ENCODE results near the gene KRTAP19-7.

The KRTAP19-7 gene

GRCh38 chr21:30561264-30561895 is at the start of gene KRTAP19-7:
KRTAP19-7 (minus strand) TSS chr21:30561314; CDS start chr21:30561289, 25 bp downstream.
- no peak for DNase-seq

- no peak for DNase-seq
Measured at GRCh38 chr21:30605968-30606367, 44.9 kb upstream of the KRTAP19-7 start.

GRCh38 chr21:30600787-30601186 is 39.7 kb upstream of the KRTAP19-7 start, which contains the start of gene KRTAP22-1:
KRTAP22-1 (plus strand) TSS chr21:30601087.
- DNase-seq, result no peak

- no peak for DNase-seq
Measured at GRCh38 chr21:30598802-30599201, 37.7 kb upstream of the KRTAP19-7 start, which contains the start of gene KRTAP6-2. KRTAP6-2 (minus strand) TSS chr21:30598902; CDS start chr21:30598874, 28 bp downstream.

GRCh38 chr21:30592140-30592539 is 31.0 kb upstream of the KRTAP19-7 start, which contains the start of gene KRTAP6-3:
KRTAP6-3 (plus strand) TSS chr21:30592440; CDS start chr21:30592446, 6 bp downstream.
- no peak for DNase-seq

GRCh38 chr21:30590297-30590696 is 29.2 kb upstream of the KRTAP19-7 start, which contains the start of gene KRTAP22-2:
KRTAP22-2 (minus strand) TSS chr21:30590397.
- no peak for DNase-seq

- DNase-seq, result no peak
Measured at GRCh38 chr21:30582870-30583269, 21.8 kb upstream of the KRTAP19-7 start.

- DNase-seq, result no peak
Measured at GRCh38 chr21:30580132-30580531, 19.0 kb upstream of the KRTAP19-7 start.

GRCh38 chr21:30579346-30579745 is 18.2 kb upstream of the KRTAP19-7 start:
- DNase-seq, result peak; percentile 25

- no peak for DNase-seq
Measured at GRCh38 chr21:30577766-30578165, 16.7 kb upstream of the KRTAP19-7 start.

GRCh38 chr21:30567617-30568016 is 6.5 kb upstream of the KRTAP19-7 start:
- no peak for DNase-seq

GRCh38 chr21:30563630-30564029 is 2.5 kb upstream of the KRTAP19-7 start:
- DNase-seq, result no peak

- DNase-seq, result no peak
Measured at GRCh38 chr21:30563072-30563471, 2.0 kb upstream of the KRTAP19-7 start.

- no peak for DNase-seq
Measured at GRCh38 chr21:30561957-30562356, 843 bp upstream of the KRTAP19-7 start.

- no peak for DNase-seq
Measured at GRCh38 chr21:30555095-30555494, 6.0 kb downstream of the KRTAP19-7 start.

GRCh38 chr21:30552782-30553181 is 8.3 kb downstream of the KRTAP19-7 start:
- DNase-seq, result no peak

- DNase-seq, result no peak
Measured at GRCh38 chr21:30541764-30542163, 19.4 kb downstream of the KRTAP19-7 start, which contains the start of gene KRTAP19-6. KRTAP19-6 (minus strand) TSS chr21:30541864; CDS start chr21:30541833, 31 bp downstream.

- no peak for DNase-seq
Measured at GRCh38 chr21:30518876-30519275, 42.2 kb downstream of the KRTAP19-7 start.

- DNase-seq, result no peak
Measured at GRCh38 chr21:30515681-30516080, 45.4 kb downstream of the KRTAP19-7 start.
